Gastrocnemius medialis (tissue), 4 donors: ENCODE results near the gene GALNS. TPM values are rescaled to one million over a fixed set of nuclear protein-coding genes. Genes with fewer than 3 reads are reported as not detected.

Source experiments
- ATAC-seq, 2 donors: fragments of 150-250 bp; one replicate each; pipeline ENCODE4 v1.9.1; 2016
- DNase-seq, 2 donors: peaks; one replicate each; pipeline ENCODE4 v3.0.0-alpha.2; 2019
- H3K27ac ChIP-seq, 4 donors: fragments of 200-600 bp; sonication (generic); 1 replicate in 1 of 4; 2 replicates in 3 of 4; pipeline ENCODE4 v1.5.1; 2016 to 2018; ENCODE audit warnings: mild to moderate bottlenecking in 2 of 4, moderate library complexity in 1 of 4
- H3K27me3 ChIP-seq, 3 donors: fragments of 200-600 bp; sonication (generic) in 2 of 3; 1 replicate in 1 of 3; 2 replicates in 2 of 3; pipeline versions ENCODE4 v1.5.1 to v1.6.0; 2016 to 2019; ENCODE audit warnings: mild to moderate bottlenecking in 1 of 3, moderate library complexity in 1 of 3
- H3K36me3 ChIP-seq, 2 donors: fragments of 200-600 bp; sonication (generic) in 1 of 2; one replicate each; pipeline ENCODE4 v1.5.1; 2017 to 2018
- H3K4me1 ChIP-seq, 2 donors: fragments of 200-600 bp; sonication (generic) in 1 of 2; one replicate each; pipeline ENCODE4 v1.5.1; 2016 to 2017; ENCODE audit warnings: mild to moderate bottlenecking in 2 of 2
- H3K4me3 ChIP-seq, 4 donors: fragments of 200-600 bp; sonication (generic) in 3 of 4; 1 replicate in 1 of 4; 2 replicates in 3 of 4; pipeline ENCODE4 v1.5.1; 2016 to 2019; ENCODE audit warnings: mild to moderate bottlenecking in 2 of 4
- H3K9me3 ChIP-seq, 3 donors: fragments of 200-600 bp; sonication (generic) in 2 of 3; 1 replicate in 1 of 3; 2 replicates in 2 of 3; pipeline ENCODE4 v1.5.1; 2016 to 2019
- CTCF ChIP-seq, 5 experiments: fragments of 450-650 bp in 3 of 5; fragments of 200-600 bp in 2 of 5; sonication (generic) in 2 of 5; IDR thresholded peaks in 4 of 5; conservative IDR thresholded peaks in 1 of 5; 1 replicate in 4 of 5; 2 replicates in 1 of 5; pipeline ENCODE4 v1.5.1; 2016 to 2019; ENCODE audit warnings: antibody characterized with exemption in 5 of 5, mild to moderate bottlenecking in 3 of 5, moderate library complexity in 3 of 5
- POLR2A ChIP-seq, 2 donors: fragments of 450-650 bp; IDR thresholded peaks; one replicate each; pipeline ENCODE4 v1.6.1; 2017; ENCODE audit warnings: antibody characterized with exemption in 2 of 2, mild to moderate bottlenecking in 2 of 2, moderate library complexity in 2 of 2
- in situ Hi-C, 4 donors: fragments of 200-750 bp; cut with MboI; loops; one replicate each; pipeline versions ENCODE4 v1.15.0 to v1.8.0; 2017; ENCODE audit warnings: low sequenced_read_pairs in 4 of 4
- intact Hi-C: fragments of 100-400 bp; cut with DNase I; formaldehyde crosslinking; loops from one replicate; pipeline ENCODE4 v1.15.1; 2023; ENCODE audit warnings: low total_unique reads
- total RNA-seq, 4 donors: library from RNA; depleted of rRNA; stranded (reverse); fragments of >200 nt; gene quantifications; one replicate each; pipeline versions ENCODE4 v1.1.0 to v1.2.3, GENCODE V29; 2016

The GALNS gene
- total RNA-seq, 4 donors from 2014 or later = 8.8 to 14.7 (median 10.0) TPM

DNA sequence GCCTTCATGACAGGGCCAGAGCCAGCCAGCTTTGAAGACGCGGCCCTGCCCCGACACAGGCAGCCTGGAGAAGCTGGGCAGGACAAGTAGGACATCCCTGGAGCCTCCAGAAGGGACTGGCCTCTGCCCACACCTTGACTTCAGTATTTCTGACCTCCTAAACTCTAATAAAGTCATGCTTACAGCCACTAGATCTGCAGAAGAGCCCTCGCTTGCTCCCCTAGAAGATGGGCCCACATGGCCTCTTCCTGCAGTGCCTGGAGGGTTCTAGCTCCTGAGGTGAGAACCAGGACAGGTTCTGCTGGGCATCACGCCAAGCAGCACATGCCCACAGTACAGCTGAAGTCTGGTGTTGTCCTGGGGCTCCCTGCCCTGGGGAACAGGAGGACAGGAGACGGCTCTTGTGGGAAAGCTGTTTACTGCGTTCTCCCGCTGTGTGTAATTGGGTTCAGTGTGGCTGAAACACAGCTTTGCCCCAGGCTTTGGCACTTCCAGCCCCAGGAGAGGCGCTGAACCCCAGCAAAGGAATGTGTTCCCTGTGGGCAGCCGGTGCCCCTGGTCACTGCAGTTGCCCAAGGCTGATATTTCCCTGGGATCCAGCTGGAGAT, 47.6 kb downstream of the GALNS start:
- Histone ChIP-seq H3K27me3 (peaks cover 0 to 9% (median 6%) of the 10 kb centered on the region in 3 donors), H3K4me3 (no peak overlapping the region), H3K9me3 (no peaks in the 10 kb centered on the region), H3K27ac (no peak overlapping the region), H3K4me1 (peaks cover 14 to 18% of the 10 kb centered on the region in 2 donors), H3K36me3 (peaks cover 0 to 10% of the 10 kb centered on the region in 2 donors)
- no peak for ATAC-seq
- no peak for DNase-seq
- TF ChIP-seq CTCF (IDR thresholded peaks at IDR 0.05 in 4 of 5, conservative IDR thresholded peaks at IDR 0.05 in 1 of 5) = no peak
- TF ChIP-seq POLR2A (IDR thresholded peaks at IDR 0.05) = no peak
- intact Hi-C loops (no loop called here), in situ Hi-C loops (no loop called here)

GRCh38 chr16:88807626-88808453, 48.9 kb downstream of the GALNS start:
- peaks cover 0 to 10% of the 10 kb centered on the region in 2 donors for H3K36me3 ChIP-seq
- peaks cover 0 to 10% (median 6%) of the 10 kb centered on the region in 3 donors for H3K27me3 ChIP-seq
- ATAC-seq = no peak
- H3K4me1 ChIP-seq = peaks cover 14 to 19% of the 10 kb centered on the region in 2 donors
- no peaks in the 10 kb centered on the region for H3K9me3 ChIP-seq
- intact Hi-C loops (no loop called here), in situ Hi-C loops (no loop called here)
- no peak for DNase-seq
- no peak overlapping the region for H3K27ac ChIP-seq
- TF ChIP-seq CTCF (IDR thresholded peaks at IDR 0.05 in 4 of 5, conservative IDR thresholded peaks at IDR 0.05 in 1 of 5) (no peak), POLR2A (IDR thresholded peaks at IDR 0.05) (no peak)
- no peak overlapping the region for H3K4me3 ChIP-seq

- in situ Hi-C loops = no loop called here
- DNase-seq (no peak), ATAC-seq (no peak)
- no peak for TF ChIP-seq POLR2A (IDR thresholded peaks at IDR 0.05)
- no peak for TF ChIP-seq CTCF (IDR thresholded peaks at IDR 0.05 in 4 of 5, conservative IDR thresholded peaks at IDR 0.05 in 1 of 5)
- H3K4me3 ChIP-seq = no peak overlapping the region
- intact Hi-C loops = no loop called here
- no peaks in the 10 kb centered on the region for H3K9me3 ChIP-seq
- H3K27me3 ChIP-seq = peaks cover 0 to 10% (median 6%) of the 10 kb centered on the region in 3 donors
- peaks cover 14 to 20% of the 10 kb centered on the region in 2 donors for H3K4me1 ChIP-seq
- H3K27ac ChIP-seq = no peak overlapping the region
- peaks cover 0 to 10% of the 10 kb centered on the region in 2 donors for H3K36me3 ChIP-seq
Observed at GRCh38 chr16:88807142-88807625, 49.6 kb downstream of the GALNS start.

GRCh38 chr16:88806491-88807111, 50.1 kb downstream of the GALNS start:
- DNase-seq = no peak
- Histone ChIP-seq H3K36me3 (peaks cover 0 to 10% of the 10 kb centered on the region in 2 donors), H3K9me3 (no peaks in the 10 kb centered on the region), H3K4me1 (peaks cover 14 to 20% of the 10 kb centered on the region in 2 donors), H3K27me3 (peaks cover 0 to 10% (median 6%) of the 10 kb centered on the region in 3 donors), H3K4me3 (no peak overlapping the region), H3K27ac (no peak overlapping the region)
- intact Hi-C loops = no loop called here
- in situ Hi-C loops = no loop called here
- no peak for ATAC-seq
- no peak for TF ChIP-seq POLR2A (IDR thresholded peaks at IDR 0.05)
- no peak for TF ChIP-seq CTCF (IDR thresholded peaks at IDR 0.05 in 4 of 5, conservative IDR thresholded peaks at IDR 0.05 in 1 of 5)
